Measurements from ENCODE around the gene RANBP3.

GRCh38 chr19:6011794-6012193, 33.9 kb upstream of the RANBP3 start:
- TF ChIP-seq, protein P1, sequence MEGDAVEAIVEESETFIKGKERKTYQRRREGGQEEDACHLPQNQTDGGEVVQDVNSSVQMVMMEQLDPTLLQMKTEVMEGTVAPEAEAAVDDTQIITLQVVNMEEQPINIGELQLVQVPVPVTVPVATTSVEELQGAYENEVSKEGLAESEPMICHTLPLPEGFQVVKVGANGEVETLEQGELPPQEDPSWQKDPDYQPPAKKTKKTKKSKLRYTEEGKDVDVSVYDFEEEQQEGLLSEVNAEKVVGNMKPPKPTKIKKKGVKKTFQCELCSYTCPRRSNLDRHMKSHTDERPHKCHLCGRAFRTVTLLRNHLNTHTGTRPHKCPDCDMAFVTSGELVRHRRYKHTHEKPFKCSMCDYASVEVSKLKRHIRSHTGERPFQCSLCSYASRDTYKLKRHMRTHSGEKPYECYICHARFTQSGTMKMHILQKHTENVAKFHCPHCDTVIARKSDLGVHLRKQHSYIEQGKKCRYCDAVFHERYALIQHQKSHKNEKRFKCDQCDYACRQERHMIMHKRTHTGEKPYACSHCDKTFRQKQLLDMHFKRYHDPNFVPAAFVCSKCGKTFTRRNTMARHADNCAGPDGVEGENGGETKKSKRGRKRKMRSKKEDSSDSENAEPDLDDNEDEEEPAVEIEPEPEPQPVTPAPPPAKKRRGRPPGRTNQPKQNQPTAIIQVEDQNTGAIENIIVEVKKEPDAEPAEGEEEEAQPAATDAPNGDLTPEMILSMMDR (conservative IDR thresholded peaks at IDR 0.05; ENCODE audit: low read depth in 2 of 2): no peak
- TF ChIP-seq EZH2 (IDR thresholded peaks at IDR 0.05; ENCODE audit: low read depth, unreplicated experiment): no peak
- no peak for TF ChIP-seq CREB1 (CRISPR knock-in tag; IDR thresholded peaks at IDR 0.05; ENCODE audit: low read depth)
- TF ChIP-seq, protein P2, sequence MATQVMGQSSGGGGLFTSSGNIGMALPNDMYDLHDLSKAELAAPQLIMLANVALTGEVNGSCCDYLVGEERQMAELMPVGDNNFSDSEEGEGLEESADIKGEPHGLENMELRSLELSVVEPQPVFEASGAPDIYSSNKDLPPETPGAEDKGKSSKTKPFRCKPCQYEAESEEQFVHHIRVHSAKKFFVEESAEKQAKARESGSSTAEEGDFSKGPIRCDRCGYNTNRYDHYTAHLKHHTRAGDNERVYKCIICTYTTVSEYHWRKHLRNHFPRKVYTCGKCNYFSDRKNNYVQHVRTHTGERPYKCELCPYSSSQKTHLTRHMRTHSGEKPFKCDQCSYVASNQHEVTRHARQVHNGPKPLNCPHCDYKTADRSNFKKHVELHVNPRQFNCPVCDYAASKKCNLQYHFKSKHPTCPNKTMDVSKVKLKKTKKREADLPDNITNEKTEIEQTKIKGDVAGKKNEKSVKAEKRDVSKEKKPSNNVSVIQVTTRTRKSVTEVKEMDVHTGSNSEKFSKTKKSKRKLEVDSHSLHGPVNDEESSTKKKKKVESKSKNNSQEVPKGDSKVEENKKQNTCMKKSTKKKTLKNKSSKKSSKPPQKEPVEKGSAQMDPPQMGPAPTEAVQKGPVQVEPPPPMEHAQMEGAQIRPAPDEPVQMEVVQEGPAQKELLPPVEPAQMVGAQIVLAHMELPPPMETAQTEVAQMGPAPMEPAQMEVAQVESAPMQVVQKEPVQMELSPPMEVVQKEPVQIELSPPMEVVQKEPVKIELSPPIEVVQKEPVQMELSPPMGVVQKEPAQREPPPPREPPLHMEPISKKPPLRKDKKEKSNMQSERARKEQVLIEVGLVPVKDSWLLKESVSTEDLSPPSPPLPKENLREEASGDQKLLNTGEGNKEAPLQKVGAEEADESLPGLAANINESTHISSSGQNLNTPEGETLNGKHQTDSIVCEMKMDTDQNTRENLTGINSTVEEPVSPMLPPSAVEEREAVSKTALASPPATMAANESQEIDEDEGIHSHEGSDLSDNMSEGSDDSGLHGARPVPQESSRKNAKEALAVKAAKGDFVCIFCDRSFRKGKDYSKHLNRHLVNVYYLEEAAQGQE (IDR thresholded peaks at IDR 0.05; ENCODE audit: unreplicated experiment): no peak
- no peak for TF ChIP-seq ZNF331 (CRISPR knock-in tag; IDR thresholded peaks at IDR 0.05; ENCODE audit: low read depth)
- no peak for TF ChIP-seq POLR2AphosphoS5 (IDR thresholded peaks at IDR 0.05; ENCODE audit: low read depth)
- TF ChIP-seq JUNB (IDR thresholded peaks at IDR 0.05; ENCODE audit: unreplicated experiment): no peak
- no peak for TF ChIP-seq EZH2phosphoT487 (IDR thresholded peaks at IDR 0.05; ENCODE audit: unreplicated experiment)
- no peak for TF ChIP-seq ZNF462 (CRISPR knock-in tag; IDR thresholded peaks at IDR 0.05)
- TF ChIP-seq ETS1 (IDR thresholded peaks at IDR 0.05): no peak
- no peak for TF ChIP-seq ZNF114 (CRISPR knock-in tag; IDR thresholded peaks at IDR 0.05)
- TF ChIP-seq NANOG (IDR thresholded peaks at IDR 0.05; ENCODE audit: borderline replicate concordance): no peak
- TF ChIP-seq STAT1 (IDR thresholded peaks at IDR 0.05; ENCODE audit: unreplicated experiment): no peak
